Measurements from ENCODE around the gene HEBP2. TPM values are rescaled to one million over a fixed set of nuclear protein-coding genes. Genes with fewer than 3 reads are reported as not detected.
A peak's percentile ranks its signal among the peaks of the same experiment; 100 is the strongest.
"Not testable (repeated sequence)": the region's sequence is repeated elsewhere in the genome, so short reads cannot be mapped to it uniquely, and the experiment has no call there.

Gene HEBP2
- total and polyA plus RNA-seq, 10 donors, result 5.7 to 37.0 (median 21.0) TPM

- intact Hi-C loops (cut with DNase I; ENCODE audit: low total_unique reads), result loop anchor here (10.0 kb wide), 2 partner anchors 309 to 341 kb away; no protein-coding TSS in a partner anchor
These were observed 20.2 kb downstream of the HEBP2 start for GRCh38 chr6:138424004-138424904.

GRCh38 chr6:138425256-138425655 is 21.2 kb downstream of the HEBP2 start:
- not testable (repeated sequence) for H3K27me3 ChIP-seq (replicated peaks in 1 of 7); DNase-seq; H3K36me3 ChIP-seq; H3K27ac ChIP-seq; H3K4me3 ChIP-seq; H3K9me3 ChIP-seq
- WGBS, 5 donors, result 90 to 94% (median 94%) methylated on average over 7 of the region's 7 CpGs
- H3K4me1 ChIP-seq, result peaks cover 0 to 23% (median 11%) of the 10 kb centered on the region in 6 donors
- intact Hi-C loops (cut with DNase I; ENCODE audit: low total_unique reads), result loop anchor here (5.0 to 10.0 kb wide), 3 partner anchors 92 to 340 kb away; no protein-coding TSS in a partner anchor

More at GRCh38 chr6:138424004-138424904, 20.2 kb downstream of the HEBP2 start:
- WGBS, 5 donors, result 90 to 96% (median 93%) methylated on average over 39 to 48 of the region's 48 CpGs
- Histone ChIP-seq H3K36me3 (peaks cover 0 to 15% (median 1%) of the 10 kb centered on the region in 6 donors), H3K9me3 (no peaks in the 10 kb centered on the region), H3K27me3 (replicated peaks in 1 of 7) (no peaks in the 10 kb centered on the region), H3K4me3 (no peak overlapping the region), H3K4me1 (peaks cover 0 to 21% (median 9%) of the 10 kb centered on the region in 6 donors), H3K27ac (no peak overlapping the region)
- TF ChIP-seq POLR2AphosphoS5 (IDR thresholded peaks at IDR 0.05) (peak in 1 of 3 donors; percentile 31), POLR2A (IDR thresholded peaks at IDR 0.05) (no peak)
- DNase-seq, result no peak

- DNase-seq, result no peak
- peaks cover 0 to 4% (median 0%) of the 10 kb centered on the region in 7 donors for H3K27me3 ChIP-seq (replicated peaks in 1 of 7)
- no peaks in the 10 kb centered on the region for H3K9me3 ChIP-seq
- H3K27ac ChIP-seq, result no peak overlapping the region
- H3K4me3 ChIP-seq, result no peak overlapping the region
- WGBS, 5 donors, result 77 to 92% (median 88%) methylated on average over 5 of the region's 5 CpGs
- peaks cover 0 to 8% (median 0%) of the 10 kb centered on the region in 6 donors for H3K36me3 ChIP-seq
- TF ChIP-seq, protein P1, sequence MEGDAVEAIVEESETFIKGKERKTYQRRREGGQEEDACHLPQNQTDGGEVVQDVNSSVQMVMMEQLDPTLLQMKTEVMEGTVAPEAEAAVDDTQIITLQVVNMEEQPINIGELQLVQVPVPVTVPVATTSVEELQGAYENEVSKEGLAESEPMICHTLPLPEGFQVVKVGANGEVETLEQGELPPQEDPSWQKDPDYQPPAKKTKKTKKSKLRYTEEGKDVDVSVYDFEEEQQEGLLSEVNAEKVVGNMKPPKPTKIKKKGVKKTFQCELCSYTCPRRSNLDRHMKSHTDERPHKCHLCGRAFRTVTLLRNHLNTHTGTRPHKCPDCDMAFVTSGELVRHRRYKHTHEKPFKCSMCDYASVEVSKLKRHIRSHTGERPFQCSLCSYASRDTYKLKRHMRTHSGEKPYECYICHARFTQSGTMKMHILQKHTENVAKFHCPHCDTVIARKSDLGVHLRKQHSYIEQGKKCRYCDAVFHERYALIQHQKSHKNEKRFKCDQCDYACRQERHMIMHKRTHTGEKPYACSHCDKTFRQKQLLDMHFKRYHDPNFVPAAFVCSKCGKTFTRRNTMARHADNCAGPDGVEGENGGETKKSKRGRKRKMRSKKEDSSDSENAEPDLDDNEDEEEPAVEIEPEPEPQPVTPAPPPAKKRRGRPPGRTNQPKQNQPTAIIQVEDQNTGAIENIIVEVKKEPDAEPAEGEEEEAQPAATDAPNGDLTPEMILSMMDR (IDR thresholded peaks at IDR 0.05 in 8 of 11, conservative IDR thresholded peaks at IDR 0.05 in 3 of 11), result no peak
- TF ChIP-seq POLR2AphosphoS5 (IDR thresholded peaks at IDR 0.05) (no peak), POLR2A (IDR thresholded peaks at IDR 0.05) (no peak)
- peaks cover 0 to 34% (median 22%) of the 10 kb centered on the region in 6 donors for H3K4me1 ChIP-seq
- intact Hi-C loops (cut with DNase I; ENCODE audit: low total_unique reads), result loop anchor here (5.0 to 10.0 kb wide), 3 partner anchors 91 to 338 kb away; no protein-coding TSS in a partner anchor
These were observed 22.6 kb downstream of the HEBP2 start for GRCh38 chr6:138426500-138427123.

DNA sequence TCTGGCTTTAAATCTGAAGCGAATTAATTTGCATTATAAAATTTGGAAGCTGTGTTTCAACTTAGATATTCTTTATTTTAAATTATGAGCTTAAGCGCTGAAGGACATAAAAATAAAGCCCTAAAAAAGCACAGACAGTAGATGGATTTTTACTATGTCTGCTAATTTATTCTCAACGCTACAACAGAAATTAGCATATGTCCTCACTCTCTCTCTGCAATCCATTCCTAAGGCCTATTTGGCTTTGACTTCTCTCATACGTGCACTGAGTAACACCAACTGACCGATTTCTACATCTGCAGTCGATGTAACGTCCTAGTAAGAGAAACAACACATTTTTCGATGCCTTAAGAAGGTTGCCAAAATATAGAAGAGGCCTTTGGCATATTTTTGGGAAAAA is 23.7 kb downstream of the HEBP2 start:
- intact Hi-C loops (cut with DNase I; ENCODE audit: low total_unique reads), result loop anchor here (5.0 to 10.0 kb wide), 3 partner anchors 90 to 337 kb away; no protein-coding TSS in a partner anchor
- Histone ChIP-seq H3K4me1 (peaks cover 0 to 35% (median 25%) of the 10 kb centered on the region in 6 donors), H3K27me3 (replicated peaks in 1 of 7) (peaks cover 0 to 12% (median 0%) of the 10 kb centered on the region in 7 donors), H3K36me3 (peaks cover 0 to 9% (median 0%) of the 10 kb centered on the region in 6 donors), H3K27ac (no peak overlapping the region), H3K9me3 (no peaks in the 10 kb centered on the region), H3K4me3 (no peak overlapping the region)
- TF ChIP-seq, protein P1 (IDR thresholded peaks at IDR 0.05 in 8 of 11, conservative IDR thresholded peaks at IDR 0.05 in 3 of 11), result no peak
- no peak for TF ChIP-seq POLR2A (IDR thresholded peaks at IDR 0.05)
- TF ChIP-seq POLR2AphosphoS5 (IDR thresholded peaks at IDR 0.05), result no peak
- 85 to 95% (median 89%) methylated on average over 8 of the region's 8 CpGs for WGBS, 5 donors
- DNase-seq, result no peak
